Measurements from ENCODE around the gene PRUNE2.
A peak's percentile ranks its signal among the peaks of the same experiment; 100 is the strongest.

The PRUNE2 gene

DNA sequence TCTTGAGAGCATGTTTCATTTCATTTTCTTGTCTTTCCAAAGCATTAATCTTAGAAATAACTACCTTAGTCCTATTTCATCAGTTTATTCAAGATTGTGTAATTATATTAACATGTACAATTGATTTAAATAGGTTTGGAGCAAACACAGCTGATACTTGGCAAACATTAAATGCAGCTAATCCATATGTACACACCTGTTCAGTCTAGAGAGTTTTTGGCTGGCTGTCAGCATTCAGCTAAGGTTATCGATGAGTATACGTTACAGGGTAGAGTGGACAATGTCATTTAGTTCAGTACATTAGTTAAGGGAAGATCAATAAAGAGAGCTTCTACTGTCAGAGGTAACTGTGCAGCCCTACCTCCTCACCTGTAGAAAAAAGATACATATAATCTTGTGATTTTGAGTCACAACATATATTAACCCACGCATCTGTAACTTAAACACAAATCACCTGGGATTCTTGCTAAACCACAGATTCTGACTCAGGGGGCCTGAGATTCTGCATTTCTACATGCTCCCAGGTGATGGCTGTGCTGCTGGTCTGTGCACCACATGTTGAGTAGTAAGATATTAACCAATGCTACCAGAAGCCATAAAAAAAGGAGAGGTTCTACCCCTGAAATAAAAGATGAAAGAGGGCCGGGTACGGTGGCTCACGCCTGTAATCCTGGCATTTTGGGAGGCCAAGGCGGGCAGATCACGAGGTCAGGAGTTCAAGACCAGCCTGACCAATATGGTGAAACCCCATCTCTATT lies 175.8 kb downstream of the PRUNE2 start:
- DNase-seq (ENCODE audit: low read depth in 2 of 2), result no peak
- no peak for TF ChIP-seq CTCF (IDR thresholded peaks at IDR 0.05; ENCODE audit: low read depth, low read length)
- no peak overlapping the region for H3K4me3 ChIP-seq (replicated peaks in 1 of 2; ENCODE audit: low read depth in 2 of 2, low read length in 2 of 2)

DNA sequence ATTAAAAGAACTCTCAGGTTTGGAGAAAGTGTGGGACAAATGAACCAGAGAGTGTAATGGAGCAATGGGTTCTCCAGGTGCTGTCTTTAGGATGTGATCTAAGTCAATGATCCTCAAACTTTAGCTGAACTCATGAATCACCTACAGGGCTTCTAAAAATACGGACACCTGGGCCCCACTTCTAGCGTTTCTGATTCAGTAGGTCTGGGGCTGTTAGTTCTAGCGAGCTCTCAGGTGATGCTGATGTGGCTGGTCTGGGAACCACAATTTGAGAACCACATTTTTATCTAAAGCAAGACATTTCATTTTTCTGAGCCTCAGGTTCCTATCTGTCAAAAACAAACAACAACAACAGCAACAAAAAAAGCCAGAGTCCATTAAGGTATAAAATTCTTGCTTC lies 176.8 kb downstream of the PRUNE2 start:
- DNase-seq (ENCODE audit: low read depth in 2 of 2), result no peak
- H3K4me3 ChIP-seq (replicated peaks in 1 of 2; ENCODE audit: low read depth in 2 of 2, low read length in 2 of 2), result no peak overlapping the region
- TF ChIP-seq CTCF (IDR thresholded peaks at IDR 0.05; ENCODE audit: low read depth, low read length), result no peak

DNA sequence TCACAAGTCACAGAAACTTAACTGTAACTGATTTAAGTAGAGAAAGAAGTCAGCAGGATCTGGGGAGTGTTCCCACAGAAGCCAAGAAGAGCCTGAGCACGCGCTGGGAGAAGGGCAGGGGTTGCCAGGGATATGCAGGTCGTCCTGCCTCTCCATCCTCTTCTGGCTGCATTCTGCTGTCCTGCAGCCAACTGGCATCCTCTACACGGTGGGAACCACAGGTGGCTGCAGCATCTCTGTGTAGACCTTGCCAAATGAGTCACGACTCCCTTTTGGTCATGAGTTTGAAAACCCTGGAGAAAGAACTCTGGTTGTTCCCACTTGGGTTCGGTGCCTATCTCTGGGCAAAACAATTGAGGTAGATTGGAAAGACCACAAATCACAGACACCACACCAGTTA lies 180.0 kb downstream of the PRUNE2 start:
- TF ChIP-seq CTCF (IDR thresholded peaks at IDR 0.05; ENCODE audit: low read depth, low read length), result no peak
- DNase-seq (ENCODE audit: low read depth in 2 of 2), result no peak
- H3K4me3 ChIP-seq (replicated peaks in 1 of 2; ENCODE audit: low read depth in 2 of 2, low read length in 2 of 2), result no peak overlapping the region

- H3K4me3 ChIP-seq (replicated peaks in 1 of 2; ENCODE audit: low read depth in 2 of 2, low read length in 2 of 2), result no peak overlapping the region
- DNase-seq (ENCODE audit: low read depth in 2 of 2), result no peak
- TF ChIP-seq CTCF (IDR thresholded peaks at IDR 0.05; ENCODE audit: low read depth, low read length), result no peak
Measured at GRCh38 chr9:76725011-76725546, 180.8 kb downstream of the PRUNE2 start.

DNA sequence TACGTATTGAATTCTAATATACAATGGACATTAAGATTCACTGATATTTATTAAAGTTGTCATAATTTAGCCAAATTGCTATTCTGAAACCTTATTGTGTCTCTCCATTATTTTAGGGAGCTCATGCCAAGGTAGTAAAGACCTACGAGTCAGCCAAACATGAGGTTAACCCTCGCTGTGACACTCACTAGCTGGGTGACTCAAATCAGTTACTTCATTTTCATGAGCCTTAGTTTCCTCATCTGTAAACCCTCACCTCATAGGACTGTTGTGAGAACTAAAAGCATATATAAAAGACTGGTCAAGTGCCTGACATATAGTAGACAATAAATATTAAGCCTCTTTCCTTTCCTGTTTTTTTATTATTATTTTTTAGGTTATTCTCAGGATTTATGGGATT lies 185.7 kb downstream of the PRUNE2 start:
- no peak for DNase-seq (ENCODE audit: low read depth in 2 of 2)
- TF ChIP-seq CTCF (IDR thresholded peaks at IDR 0.05; ENCODE audit: low read depth, low read length), result no peak
- no peak overlapping the region for H3K4me3 ChIP-seq (replicated peaks in 1 of 2; ENCODE audit: low read depth in 2 of 2, low read length in 2 of 2)

DNA sequence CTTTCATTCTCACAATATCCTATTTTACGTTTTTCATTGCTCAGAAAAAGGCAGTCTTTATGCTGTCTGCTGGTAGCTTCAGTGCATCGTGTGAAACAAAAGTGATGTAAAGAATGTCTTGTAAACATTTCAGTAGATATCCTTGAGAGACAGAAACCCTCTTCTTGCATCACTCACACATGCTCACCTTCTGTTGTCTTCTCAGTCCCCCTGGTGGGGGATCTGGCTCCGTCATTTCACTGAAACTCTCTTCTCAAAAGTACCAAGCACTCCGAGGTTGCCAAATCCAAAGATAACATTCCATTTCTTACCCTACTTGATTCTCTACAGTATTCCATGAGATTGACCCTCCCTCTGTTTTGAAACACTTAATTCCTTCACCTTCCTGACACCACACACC lies 187.7 kb downstream of the PRUNE2 start:
- peak; percentile 22 for TF ChIP-seq CTCF (IDR thresholded peaks at IDR 0.05; ENCODE audit: low read depth, low read length)
- H3K4me3 ChIP-seq (replicated peaks in 1 of 2; ENCODE audit: low read depth in 2 of 2, low read length in 2 of 2), result no peak overlapping the region
- no peak for DNase-seq (ENCODE audit: low read depth in 2 of 2)

All from cardiac fibroblast (primary cell).